ENCODE results near the gene ANO4.

ANO4 gene

GRCh38 chr12:100995771-100996170, 201.2 kb downstream of the ANO4 start:
- DNase-seq, result no peak

DNA sequence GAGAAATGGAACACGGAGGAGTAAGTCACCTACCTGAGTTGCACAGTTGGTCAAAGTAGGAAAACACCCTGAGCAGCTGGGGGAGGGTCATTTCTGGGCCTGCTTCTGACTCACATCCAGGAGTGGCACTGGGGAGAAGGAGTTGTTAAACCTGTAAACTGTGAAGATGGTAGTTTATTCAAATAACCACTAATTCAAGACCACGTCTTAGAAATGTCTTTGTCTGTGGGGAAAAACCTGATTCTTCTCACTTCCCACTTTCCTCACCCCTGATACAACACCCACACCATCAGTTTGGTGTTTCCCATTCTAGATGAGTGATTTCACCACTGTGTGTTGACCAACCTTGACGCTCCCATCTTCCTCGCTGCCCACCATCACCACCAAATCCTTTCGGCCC, 207.1 kb downstream of the ANO4 start:
- no peak for DNase-seq

- DNase-seq, result no peak
Measured at GRCh38 chr12:101002696-101003419, 208.3 kb downstream of the ANO4 start.

GRCh38 chr12:101004898-101005297, 210.3 kb downstream of the ANO4 start:
- no peak for DNase-seq

DNA sequence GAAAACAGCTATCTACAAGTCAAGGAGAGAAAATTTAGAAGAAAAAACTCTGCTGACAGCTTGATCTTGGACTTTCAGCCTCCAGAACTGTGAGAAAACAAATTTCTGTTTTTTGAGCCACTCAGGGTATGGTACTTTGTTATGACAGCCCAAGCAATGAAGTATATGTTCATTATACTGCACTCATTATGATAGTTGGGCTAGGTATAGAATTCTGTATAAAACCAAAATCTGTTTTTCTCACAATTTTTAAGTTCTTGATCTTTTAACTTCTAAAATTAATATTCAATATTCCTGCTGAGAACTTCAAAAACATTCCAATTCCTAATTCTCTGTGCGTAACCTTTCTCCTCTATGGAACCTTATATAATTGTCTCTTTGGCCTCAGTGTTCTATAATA, 214.7 kb downstream of the ANO4 start:
- DNase-seq, result no peak

DNA sequence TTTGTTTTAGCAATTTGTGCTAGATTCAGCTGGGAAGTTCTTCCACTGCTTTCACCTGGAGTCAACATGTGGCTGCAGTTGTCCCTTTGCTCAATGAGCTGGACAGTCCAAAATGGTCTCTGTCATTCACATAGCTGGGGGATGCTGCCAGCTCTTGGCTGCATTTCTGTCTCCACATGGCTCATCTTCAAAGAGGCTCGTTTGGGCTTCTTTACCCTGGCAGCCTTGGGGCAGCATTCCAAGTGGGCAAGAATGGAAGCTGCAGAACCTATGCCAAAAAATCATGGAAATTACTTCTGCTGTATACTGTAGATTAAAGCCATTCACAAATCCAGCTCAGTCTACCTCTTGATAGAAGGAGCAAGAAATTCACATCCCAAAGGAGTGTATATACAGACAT, 216.3 kb downstream of the ANO4 start:
- no peak for DNase-seq

- DNase-seq, result no peak
Measured at GRCh38 chr12:101013993-101014392, 219.4 kb downstream of the ANO4 start.

GRCh38 chr12:101015044-101015443, 220.5 kb downstream of the ANO4 start:
- DNase-seq, result no peak

- no peak for DNase-seq
Measured at GRCh38 chr12:101018540-101018939, 224.0 kb downstream of the ANO4 start.

- DNase-seq, result no peak
Measured at GRCh38 chr12:101019201-101019600, 224.6 kb downstream of the ANO4 start.

DNA sequence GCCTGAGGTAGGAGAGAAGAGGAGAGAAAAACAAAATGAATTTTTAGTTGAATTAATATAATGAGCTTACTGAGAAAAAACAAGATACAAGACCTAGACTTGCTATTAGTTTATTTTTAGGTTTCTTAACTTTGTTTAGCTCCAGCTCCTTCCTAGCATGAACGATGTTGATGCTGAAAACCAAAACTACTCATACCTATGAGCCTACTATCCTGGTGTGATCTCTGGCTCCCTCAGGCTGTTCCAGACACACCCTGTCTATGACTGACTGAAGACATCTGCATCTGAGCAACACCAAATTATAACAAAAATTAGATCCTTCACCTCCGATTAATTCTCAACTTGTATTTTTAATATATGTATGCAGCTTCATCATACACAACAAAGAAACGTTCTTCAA, 225.1 kb downstream of the ANO4 start:
- no peak for DNase-seq

DNA sequence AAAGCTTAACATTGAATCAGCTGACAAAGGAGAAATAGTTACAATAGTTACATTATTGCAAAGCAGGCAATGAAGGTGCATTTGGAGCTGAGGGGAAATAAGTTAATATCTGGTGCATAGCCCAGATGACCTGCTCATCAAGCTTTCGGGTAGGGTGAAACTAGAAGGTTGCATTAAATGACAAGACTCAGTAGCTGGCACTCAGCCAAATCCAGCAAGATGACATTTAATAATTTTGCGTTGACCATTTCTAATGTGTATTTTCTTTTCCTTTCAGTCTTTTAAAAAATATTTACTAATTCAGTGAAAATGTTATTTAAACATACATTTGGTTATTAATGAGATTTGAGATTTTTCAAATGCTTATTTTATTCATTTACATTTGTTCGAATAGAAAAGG, 226.9 kb downstream of the ANO4 start:
- no peak for DNase-seq

GRCh38 chr12:101021911-101022388, 227.4 kb downstream of the ANO4 start:
- no peak for DNase-seq

GRCh38 chr12:101027200-101027599, 232.6 kb downstream of the ANO4 start:
- DNase-seq, result no peak

- no peak for DNase-seq
Measured at GRCh38 chr12:101027816-101028215, 233.2 kb downstream of the ANO4 start.

- no peak for DNase-seq
Measured at GRCh38 chr12:101038289-101038871, 243.8 kb downstream of the ANO4 start.

DNA sequence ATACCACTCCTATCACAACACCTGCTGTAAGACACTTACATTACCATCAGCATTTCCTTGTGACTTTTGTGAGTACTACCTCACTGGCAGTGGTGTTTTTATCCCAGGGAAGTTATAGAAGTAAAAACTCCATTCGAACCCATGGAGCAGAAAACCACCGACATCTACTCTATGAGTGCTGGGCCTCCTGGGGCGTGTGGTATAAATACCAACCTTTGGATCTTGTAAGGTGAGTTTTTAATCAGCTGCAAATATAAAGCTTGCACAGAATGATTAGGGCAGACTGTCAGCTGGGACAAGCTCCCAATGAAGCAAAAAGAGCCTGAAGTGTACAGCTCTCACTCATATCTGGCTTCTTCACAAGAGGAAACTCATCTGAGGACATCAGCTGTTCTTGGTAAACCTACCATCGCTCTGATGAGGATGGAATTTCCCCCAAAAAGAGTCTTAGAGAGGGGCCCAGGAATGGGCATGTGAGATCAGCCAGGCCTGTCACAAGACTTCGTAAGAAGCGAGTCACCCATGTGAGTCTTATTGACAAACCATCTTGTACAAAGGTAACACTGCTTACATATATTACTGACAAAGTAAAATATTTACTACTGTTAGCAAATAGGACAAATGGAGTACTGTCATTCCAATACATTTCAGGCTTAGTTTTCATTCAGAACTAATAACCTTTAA, 245.4 kb downstream of the ANO4 start:
- no peak for DNase-seq

GRCh38 chr12:101040936-101041335, 246.4 kb downstream of the ANO4 start:
- DNase-seq, result no peak

DNA sequence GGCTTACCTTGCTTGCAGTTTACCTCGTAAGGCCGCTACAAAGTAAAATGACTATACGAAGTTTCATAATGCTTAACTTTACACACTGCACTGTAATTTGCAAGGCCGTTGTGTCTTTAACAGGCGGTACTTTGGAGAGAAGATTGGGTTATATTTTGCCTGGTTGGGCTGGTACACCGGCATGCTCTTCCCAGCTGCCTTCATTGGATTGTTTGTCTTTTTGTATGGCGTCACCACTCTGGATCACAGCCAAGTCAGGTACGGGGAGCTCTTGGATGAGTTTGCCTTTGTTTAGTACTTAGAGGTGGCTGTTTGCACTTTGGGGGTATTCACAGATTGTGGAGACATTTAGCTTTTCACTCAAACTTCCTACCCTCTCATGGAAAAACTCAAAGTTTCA, 247.6 kb downstream of the ANO4 start:
- DNase-seq, result no peak

DNA sequence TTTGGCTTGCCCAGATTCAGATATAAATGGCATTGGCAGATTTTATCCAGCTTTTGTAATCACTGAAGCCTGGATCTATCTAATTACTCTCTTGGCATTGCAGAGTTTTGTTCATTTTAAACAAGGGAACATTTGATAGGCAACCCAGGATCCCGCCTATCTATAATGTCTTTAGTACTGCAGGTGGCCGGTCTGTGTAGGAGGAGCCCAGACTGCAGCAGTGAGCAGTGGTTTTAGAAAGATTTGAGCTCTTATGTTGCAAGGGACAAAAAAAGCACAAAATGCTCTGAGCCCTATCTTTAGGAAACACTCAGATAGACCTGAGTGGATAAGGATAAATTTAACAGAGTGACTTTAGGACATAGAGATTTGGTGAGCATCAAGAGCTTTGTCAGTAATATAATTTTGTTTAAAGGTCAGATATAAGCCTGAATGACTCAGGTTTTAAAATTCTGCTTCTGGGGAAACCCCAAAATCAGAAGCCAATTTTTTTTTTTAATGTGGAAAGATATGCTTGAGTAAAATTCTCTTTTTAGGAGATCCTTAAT, 250.0 kb downstream of the ANO4 start:
- no peak for DNase-seq

- DNase-seq, result no peak
Measured at GRCh38 chr12:101045486-101046464, 251.2 kb downstream of the ANO4 start.

GRCh38 chr12:101047652-101048051, 253.1 kb downstream of the ANO4 start:
- no peak for DNase-seq

DNA sequence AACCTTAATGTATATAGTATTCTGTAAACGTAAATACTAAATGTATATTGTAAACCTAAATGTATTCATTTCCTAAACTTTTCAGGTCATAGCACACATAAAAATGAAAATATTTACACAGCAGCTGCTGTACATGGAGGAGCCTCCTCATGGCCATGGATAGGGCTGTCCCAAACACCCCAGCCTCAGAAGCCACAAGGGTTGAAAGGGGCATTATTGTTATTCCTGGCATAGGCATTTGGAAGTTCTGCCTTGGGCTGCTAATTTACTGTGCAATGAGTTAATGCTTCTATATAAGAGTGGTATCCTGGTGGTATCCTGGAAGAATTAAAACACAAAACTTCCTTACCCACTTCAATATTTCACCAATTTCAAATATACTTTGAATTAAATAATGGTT, 256.1 kb downstream of the ANO4 start:
- no peak for DNase-seq
